H1 (cell line): Measurements from ENCODE around the gene SORL1-AS1.

Experiments
- CTCF ChIA-PET: fragments of 300-600 bp; sonication (Branson Sonifier 250); formaldehyde crosslinking; loops from one replicate; lab custom pipeline; 2021; ENCODE audit not compliant: partially characterized antibody; lab: Charles Lee
- POLR2A ChIA-PET: fragments of 300-600 bp; sonication (Branson Sonifier 250); formaldehyde crosslinking; loops from one replicate; lab custom pipeline; 2021; ENCODE audit warnings: inconsistent platforms; ENCODE audit not compliant: partially characterized antibody; lab: Charles Lee
- DNase-seq, 2 experiments: peaks; one replicate each; pipeline versions ENCODE4 v3.0.0 to v3.0.0-alpha.2; 2010 to 2022; ENCODE audit warnings: low spot score in 2 of 2, low read depth in 1 of 2, mixed read lengths in 1 of 2
- FAIRE-seq: peaks from 2 replicates; lab custom pipeline; 2011; peaks lifted over from hg19 to GRCh38; lab: Jason Lieb, UNC
- H2AFZ ChIP-seq: 2 replicates; pipeline ENCODE4 v1.8.1; 2012; ENCODE audit warnings: low read length, inconsistent platforms
- H2AK5ac ChIP-seq: 2 replicates; pipeline ENCODE4 v1.6.1; 2013; ENCODE audit warnings: low read depth, low read length
- H2BK120ac ChIP-seq: replicated peaks from 2 replicates; pipeline ENCODE3; 2013; ENCODE audit warnings: low read depth, low read length, inconsistent platforms
- H2BK12ac ChIP-seq: 2 replicates; pipeline ENCODE4 v1.6.1; 2013; ENCODE audit warnings: low read depth, low read length
- H2BK15ac ChIP-seq: 2 replicates; pipeline ENCODE4 v1.6.1; 2013; ENCODE audit warnings: low read length
- H2BK20ac ChIP-seq: 2 replicates; pipeline ENCODE4 v1.6.1; 2013; ENCODE audit warnings: low read length
- H2BK5ac ChIP-seq: 2 replicates; pipeline ENCODE4 v1.6.1; 2013; ENCODE audit warnings: low read depth, low read length
- H3K14ac ChIP-seq: 2 replicates; pipeline ENCODE4 v1.6.1; 2013; ENCODE audit warnings: inconsistent platforms; ENCODE audit not compliant: insufficient read length
- H3K18ac ChIP-seq: 2 replicates; pipeline ENCODE4 v1.6.1; 2013; ENCODE audit warnings: low read length; ENCODE audit errors: extremely low read depth
- H3K23ac ChIP-seq: 2 replicates; pipeline ENCODE4 v1.6.1; 2013; ENCODE audit warnings: inconsistent platforms; ENCODE audit not compliant: insufficient read length
- H3K23me2 ChIP-seq: 2 replicates; pipeline ENCODE4 v1.6.1; 2013; ENCODE audit warnings: low read depth, low read length
- H3K27ac ChIP-seq: 2 replicates; pipeline ENCODE4 v1.6.1; 2011; ENCODE audit warnings: low read depth, low read length, inconsistent platforms
- H3K27me3 ChIP-seq, 4 experiments: replicated peaks in 1 of 4; 1 replicate in 1 of 4; 2 replicates in 3 of 4; pipeline versions ENCODE4 v1.6.1 to v1.8.1; 2011 to 2013; ENCODE audit warnings: low read length in 3 of 4, mild to moderate bottlenecking in 3 of 4, inconsistent platforms in 2 of 4, mixed read lengths in 2 of 4, moderate library complexity in 1 of 4; ENCODE audit not compliant: control insufficient read depth in 3 of 4, insufficient read depth in 3 of 4; ENCODE audit errors: extremely low read depth in 1 of 4
- H3K36me3 ChIP-seq, 4 experiments: 2 replicates each; pipeline versions ENCODE4 v1.6.1 to v1.8.1; 2011 to 2013; ENCODE audit warnings: mild to moderate bottlenecking in 4 of 4, low read length in 3 of 4, moderate library complexity in 2 of 4, control low read depth in 1 of 4, inconsistent platforms in 1 of 4; ENCODE audit not compliant: insufficient read depth in 4 of 4, control insufficient read depth in 2 of 4
- H3K4ac ChIP-seq: replicated peaks from 2 replicates; pipeline ENCODE3; 2013; ENCODE audit warnings: low read length, low read depth, mixed read lengths, inconsistent platforms; ENCODE audit not compliant: insufficient read length
- H3K4me1 ChIP-seq, 4 experiments: replicated peaks in 1 of 4; 1 replicate in 1 of 4; 2 replicates in 3 of 4; pipeline versions ENCODE4 v1.6.1 to v1.8.1; 2011 to 2013; ENCODE audit warnings: low read length in 3 of 4, inconsistent platforms in 2 of 4, mixed read lengths in 1 of 4; ENCODE audit not compliant: insufficient read depth in 4 of 4, control insufficient read depth in 3 of 4
- H3K4me2 ChIP-seq, 2 experiments: 2 replicates each; pipeline versions ENCODE4 v1.6.1 to v1.8.1; 2011 to 2013; ENCODE audit warnings: low read depth in 2 of 2, low read length in 2 of 2, control low read depth in 1 of 2, inconsistent platforms in 1 of 2, mild to moderate bottlenecking in 1 of 2; ENCODE audit not compliant: insufficient read depth in 1 of 2
- H3K4me3 ChIP-seq, 4 experiments: fragments of 200-600, 300-600 bp in 1 of 4; sonication (generic), shearing (Covaris generic), sonication (Bioruptor Twin) in 1 of 4; 2 replicates each; pipeline versions ENCODE4 v1.5.1 to v1.8.1; 2011 to 2016; ENCODE audit warnings: low read length in 4 of 4, low read depth in 3 of 4, control low read depth in 2 of 4, inconsistent platforms in 2 of 4, mild to moderate bottlenecking in 2 of 4, mixed read lengths in 1 of 4, moderate library complexity in 1 of 4; ENCODE audit not compliant: insufficient read depth in 2 of 4; ENCODE audit errors: extremely low read depth in 1 of 4
- H3K56ac ChIP-seq: replicated peaks from 2 replicates; pipeline ENCODE3; 2013; ENCODE audit warnings: low read depth, mild to moderate bottlenecking, mixed read lengths, low read length, inconsistent platforms; ENCODE audit not compliant: insufficient read length
- H3K79me1 ChIP-seq: 2 replicates; pipeline ENCODE4 v1.6.1; 2013; ENCODE audit warnings: low read depth, low read length, control low read depth
- H3K79me2 ChIP-seq, 2 experiments: 2 replicates each; pipeline versions ENCODE4 v1.6.1 to v1.8.1; 2012 to 2013; ENCODE audit warnings: low read length in 2 of 2, mild to moderate bottlenecking in 2 of 2, inconsistent platforms in 1 of 2; ENCODE audit not compliant: insufficient read depth in 2 of 2, control insufficient read depth in 1 of 2
- H3K9ac ChIP-seq, 4 experiments: replicated peaks in 1 of 4; 1 replicate in 1 of 4; 2 replicates in 3 of 4; pipeline versions ENCODE4 v1.6.1 to v1.8.1; 2011 to 2013; ENCODE audit warnings: low read depth in 3 of 4, low read length in 3 of 4, control low read depth in 2 of 4, mild to moderate bottlenecking in 2 of 4, moderate library complexity in 2 of 4, inconsistent platforms in 1 of 4; ENCODE audit errors: extremely low read depth in 1 of 4
- H3K9me3 ChIP-seq, 2 experiments: 2 replicates each; pipeline versions ENCODE4 v1.6.1 to v1.8.1; 2012 to 2013; ENCODE audit warnings: mild to moderate bottlenecking in 2 of 2, moderate library complexity in 2 of 2, control low read depth in 1 of 2, inconsistent platforms in 1 of 2, low read depth in 1 of 2, low read length in 1 of 2, mixed read lengths in 1 of 2; ENCODE audit not compliant: insufficient read depth in 2 of 2
- H4K20me1 ChIP-seq, 2 experiments: replicated peaks in 1 of 2; 2 replicates each; pipeline versions ENCODE3 to v1.8.1; 2011 to 2013; ENCODE audit warnings: inconsistent platforms in 2 of 2, low read length in 2 of 2, mild to moderate bottlenecking in 1 of 2; ENCODE audit not compliant: insufficient read depth in 2 of 2, control insufficient read depth in 1 of 2
- H4K5ac ChIP-seq: 2 replicates; pipeline ENCODE4 v1.6.1; 2013; ENCODE audit warnings: low read length, low read depth, mixed read lengths, inconsistent platforms; ENCODE audit not compliant: insufficient read length
- H4K8ac ChIP-seq: 2 replicates; pipeline ENCODE4 v1.8.0; 2013; ENCODE audit warnings: mild to moderate bottlenecking, moderate library complexity, low read length, inconsistent platforms; ENCODE audit not compliant: insufficient read depth; ENCODE audit errors: extremely low read depth
- H4K91ac ChIP-seq: replicated peaks from 2 replicates; pipeline ENCODE3; 2013; ENCODE audit warnings: low read length, mixed read lengths, inconsistent platforms; ENCODE audit not compliant: insufficient read length
- EZH2 ChIP-seq: fragments of 200-600 bp; sonication (generic); IDR thresholded peaks from 2 replicates; pipeline ENCODE4 v1.7.1; 2012; ENCODE audit warnings: low read depth, mild to moderate bottlenecking, moderate library complexity, low read length, inconsistent platforms; ENCODE audit not compliant: severe bottlenecking
- GTF2F1 ChIP-seq: IDR thresholded peaks from 2 replicates; pipeline ENCODE4 v1.6.1; 2012; ENCODE audit warnings: low read depth, low read length, improper control_type of control experiment, borderline replicate concordance
- PHF8 ChIP-seq: fragments of 200-600 bp; sonication (generic); conservative IDR thresholded peaks from 2 replicates; pipeline ENCODE4 v1.7.1; 2012; ENCODE audit warnings: low read depth, mild to moderate bottlenecking, inconsistent platforms, low read length, moderate library complexity
- SP1 ChIP-seq: IDR thresholded peaks from 2 replicates; pipeline ENCODE4 v1.6.1; 2011; ENCODE audit warnings: low read depth, low read length
- SP4 ChIP-seq: IDR thresholded peaks from 2 replicates; pipeline ENCODE4 v1.6.1; 2012; ENCODE audit warnings: low read length, inconsistent platforms
- WGBS, 2 experiments: shearing (Covaris generic) in 1 of 2; methylation state at CpG; one replicate each; pipeline versions ENCODE4 v1.1.6 to v1.1.7; 2013 to 2015; ENCODE audit warnings: low lambda C conversion rate in 2 of 2, mixed read lengths in 2 of 2, inconsistent platforms in 1 of 2, low coverage in 1 of 2, missing lambda C conversion rate in 1 of 2; ENCODE audit not compliant: insufficient replicate concordance in 2 of 2, insufficient coverage in 1 of 2, insufficient read length in 1 of 2; ENCODE audit errors: extremely low coverage in 1 of 2, missing lambda C conversion rate in 1 of 2; 5-methylcytosine and 5-hydroxymethylcytosine counted together

The SORL1-AS1 gene

GRCh38 chr11:121412000-121412587 lies 40.7 kb downstream of the SORL1-AS1 start:
- H2BK12ac ChIP-seq = no peak overlapping the region
- H4K20me1 ChIP-seq = no peaks in the 10 kb centered on the region
- H2BK120ac ChIP-seq = peak overlapping the region; percentile 59
- H2AK5ac ChIP-seq = no peak overlapping the region
- H2BK20ac ChIP-seq = 0 out of 2 replicates have a peak overlapping the region, but pooled peaks have one; percentile 67
- ChIA-PET CTCF (interaction anchor here (1.2 kb wide), 1 partner anchor 89 kb away, joined by 3 read pairs; no protein-coding TSS in a partner anchor), POLR2A (no interaction called here)
- H3K4ac ChIP-seq = no peak overlapping the region
- no peak overlapping the region for H3K27ac ChIP-seq
- no peak overlapping the region for H4K5ac ChIP-seq
- WGBS, 2 experiments = 90% methylated on average over 4 of the region's 4 CpGs; no CpG with 5 or more reads in 1 of the 2 experiments
- no peak overlapping the region for H3K14ac ChIP-seq
- H3K56ac ChIP-seq = no peak overlapping the region
- H3K36me3 ChIP-seq = no peaks in the 10 kb centered on the region
- H3K23ac ChIP-seq = no peak overlapping the region
- H3K4me1 ChIP-seq = peaks cover 0 to 7% (median 0%) of the 10 kb centered on the region in 4 experiments; a peak in 1 of 7 replicates
- no peak for FAIRE-seq
- no peak overlapping the region for H2BK5ac ChIP-seq
- no peak overlapping the region for H4K8ac ChIP-seq
- no peak for TF ChIP-seq SP1
- TF ChIP-seq EZH2 = no peak
- no peak for TF ChIP-seq PHF8
- no peak for TF ChIP-seq GTF2F1
- no peak for TF ChIP-seq SP4
- no peak overlapping the region for H2BK15ac ChIP-seq
- no peak overlapping the region for H3K4me3 ChIP-seq
- no peak overlapping the region for H3K4me2 ChIP-seq
- H3K18ac ChIP-seq = no peak overlapping the region
- H3K23me2 ChIP-seq = no peaks in the 10 kb centered on the region
- peak overlapping the region; percentile 9; the same call in 1 of the 2 replicates for H2AFZ ChIP-seq
- no peak overlapping the region for H3K9ac ChIP-seq
- H3K27me3 ChIP-seq = no peaks in the 10 kb centered on the region
- no peak for DNase-seq
- H3K79me1 ChIP-seq = no peaks in the 10 kb centered on the region
- H3K9me3 ChIP-seq = no peaks in the 10 kb centered on the region
- no peaks in the 10 kb centered on the region for H3K79me2 ChIP-seq
- H4K91ac ChIP-seq = no peak overlapping the region
